ENCODE measurements around the gene PRDM15.
"Not testable (repeated sequence)": the region's sequence is repeated elsewhere in the genome, so short reads cannot be mapped to it uniquely, and the experiment has no call there.

PRDM15 gene

GRCh38 chr21:41806773-41807172, 72.4 kb downstream of the PRDM15 start:
- no peak for DNase-seq (ENCODE audit: low read depth in 2 of 2)

GRCh38 chr21:41805643-41806042, 73.5 kb downstream of the PRDM15 start:
- DNase-seq (ENCODE audit: low read depth in 2 of 2), result no peak

DNA sequence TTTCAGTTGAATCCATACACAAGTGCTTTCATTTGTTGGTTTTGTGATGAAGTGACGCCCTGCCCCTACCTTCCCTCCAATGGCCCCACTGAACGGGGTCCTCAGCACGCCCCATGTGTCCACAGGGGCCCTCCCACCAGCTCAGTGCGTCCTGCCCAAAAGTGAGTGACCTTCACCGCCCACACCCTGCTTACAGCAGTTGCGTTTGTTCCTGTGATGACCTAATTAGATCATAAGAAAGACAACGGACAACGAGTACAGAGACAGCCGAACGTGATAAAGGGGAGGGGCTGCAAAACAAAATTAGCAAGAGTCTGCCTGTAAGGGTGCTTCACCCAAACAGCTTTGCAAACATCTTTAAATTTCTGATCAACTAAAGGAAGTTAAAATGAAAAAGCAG, 74.1 kb downstream of the PRDM15 start:
- no peak for DNase-seq (ENCODE audit: low read depth in 2 of 2)

GRCh38 chr21:41804381-41804780, 74.8 kb downstream of the PRDM15 start:
- DNase-seq (ENCODE audit: low read depth in 2 of 2), result no peak

- no peak for DNase-seq (ENCODE audit: low read depth in 2 of 2)
These were observed 75.8 kb downstream of the PRDM15 start for GRCh38 chr21:41803316-41803715.

GRCh38 chr21:41802684-41803083, 76.5 kb downstream of the PRDM15 start:
- DNase-seq (ENCODE audit: low read depth in 2 of 2), result no peak

DNA sequence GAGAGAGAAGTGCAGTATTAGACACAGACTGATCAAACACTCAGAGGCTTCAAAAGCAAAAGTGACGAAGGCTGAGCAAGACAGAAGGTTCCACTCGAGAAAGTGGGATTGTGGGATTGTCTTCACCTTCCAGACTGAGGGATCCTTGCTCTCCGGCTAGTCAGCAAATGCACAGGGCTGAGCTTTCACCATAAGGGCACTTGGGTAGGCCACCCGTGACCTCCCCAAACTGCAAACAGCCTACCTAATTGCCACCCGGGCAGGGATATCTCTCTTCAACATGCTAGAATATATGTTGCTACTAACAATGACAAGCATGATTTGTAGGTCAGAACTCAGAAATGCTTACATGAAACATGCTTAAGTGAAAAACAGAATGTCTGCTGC, 77.0 kb downstream of the PRDM15 start:
- DNase-seq (ENCODE audit: low read depth in 2 of 2), result no peak

- DNase-seq (ENCODE audit: low read depth in 2 of 2), result no peak
These were observed 77.6 kb downstream of the PRDM15 start for GRCh38 chr21:41801321-41802197.

DNA sequence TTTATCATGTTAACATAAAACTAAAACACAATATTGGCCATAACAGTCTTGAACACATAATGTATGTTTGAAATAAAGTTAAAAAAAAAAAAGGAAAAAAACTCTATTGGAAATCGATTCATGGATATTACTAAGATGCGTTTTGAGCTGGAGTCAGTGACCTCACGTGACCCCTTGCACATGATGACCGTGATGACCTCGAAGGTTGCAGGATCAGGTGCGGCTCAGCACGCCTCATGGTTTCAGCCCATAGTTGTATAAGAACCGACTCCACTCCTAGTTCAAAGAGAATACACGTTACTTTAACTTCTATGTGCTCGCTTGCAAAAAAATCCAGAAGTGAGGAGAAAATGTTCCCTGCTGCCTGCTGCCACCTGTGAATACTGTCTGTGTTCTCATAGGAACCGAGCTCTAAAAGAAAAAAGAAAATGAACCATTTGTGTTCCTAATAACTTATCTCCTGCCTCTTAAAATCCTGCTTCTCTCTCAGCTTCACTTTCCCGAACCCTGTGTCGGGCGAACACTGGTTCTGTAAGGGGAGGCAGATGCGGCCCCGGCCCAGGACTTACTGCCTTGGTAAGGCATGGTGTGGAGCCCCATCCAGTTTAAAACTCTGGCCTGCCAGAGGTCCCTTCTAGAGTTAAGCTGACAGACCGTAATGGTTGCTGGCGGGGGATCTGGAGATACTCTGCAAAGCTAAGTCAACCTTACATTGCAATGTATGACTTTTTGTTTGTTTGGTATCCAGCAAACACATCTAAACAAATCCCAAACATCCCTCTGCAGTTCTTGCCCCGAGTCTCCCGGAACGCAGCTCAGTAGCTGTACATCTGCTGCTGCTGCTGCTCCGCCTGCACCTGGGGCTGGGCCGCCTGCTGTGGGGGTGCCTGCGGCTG, 78.5 kb downstream of the PRDM15 start:
- DNase-seq (ENCODE audit: low read depth in 2 of 2), result no peak

GRCh38 chr21:41799763-41800162, 79.4 kb downstream of the PRDM15 start:
- no peak for DNase-seq (ENCODE audit: low read depth in 2 of 2)

DNA sequence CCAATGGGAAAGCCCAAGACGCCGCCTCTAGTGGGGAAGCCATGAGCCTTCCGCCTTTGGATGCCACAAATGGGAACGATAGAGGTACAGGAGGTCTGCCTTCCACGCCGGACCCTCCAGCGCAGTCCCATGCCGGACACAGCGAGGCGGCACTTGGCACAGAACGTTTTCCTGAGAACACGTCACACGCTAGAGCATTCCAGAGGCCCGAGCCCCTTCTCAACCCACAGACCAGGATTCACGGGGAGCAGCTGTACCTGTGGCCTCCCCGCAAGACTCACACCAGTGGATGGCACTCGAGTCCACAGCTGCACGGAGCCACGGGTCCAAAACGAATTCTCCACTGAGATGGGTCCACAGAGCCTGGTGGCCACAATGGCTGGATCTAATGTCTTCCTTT, 80.8 kb downstream of the PRDM15 start:
- no peak for DNase-seq (ENCODE audit: low read depth in 2 of 2)

DNA sequence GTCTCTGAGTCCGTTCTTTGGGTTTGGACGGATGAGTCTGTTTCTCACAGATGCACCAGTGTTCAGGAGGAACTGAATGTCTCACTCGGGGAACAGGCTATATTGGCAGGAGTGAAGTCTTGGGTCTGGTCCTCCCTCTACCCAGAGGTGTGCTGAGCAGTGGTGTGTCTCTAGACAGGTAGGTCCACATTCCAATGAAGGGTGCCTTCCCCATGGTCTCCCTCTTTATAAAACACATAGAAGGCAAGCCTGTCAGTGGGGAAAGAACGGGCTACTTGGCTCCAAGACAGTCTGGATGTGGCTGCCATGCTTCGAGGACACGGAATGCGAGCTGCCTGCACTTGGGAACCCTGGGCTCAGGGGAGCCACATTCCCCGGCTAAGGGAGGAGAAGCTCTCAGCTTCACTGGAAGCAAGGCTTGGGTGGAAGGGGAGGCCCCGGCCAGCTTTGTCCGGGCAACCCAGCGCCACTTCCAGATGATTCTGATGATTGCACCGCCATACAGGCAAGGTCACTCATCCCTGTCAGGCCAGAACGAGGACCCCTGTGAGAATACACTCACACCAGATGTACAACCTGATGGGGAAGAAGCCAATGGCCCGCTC, 82.6 kb downstream of the PRDM15 start:
- DNase-seq (ENCODE audit: low read depth in 2 of 2), result no peak

DNA sequence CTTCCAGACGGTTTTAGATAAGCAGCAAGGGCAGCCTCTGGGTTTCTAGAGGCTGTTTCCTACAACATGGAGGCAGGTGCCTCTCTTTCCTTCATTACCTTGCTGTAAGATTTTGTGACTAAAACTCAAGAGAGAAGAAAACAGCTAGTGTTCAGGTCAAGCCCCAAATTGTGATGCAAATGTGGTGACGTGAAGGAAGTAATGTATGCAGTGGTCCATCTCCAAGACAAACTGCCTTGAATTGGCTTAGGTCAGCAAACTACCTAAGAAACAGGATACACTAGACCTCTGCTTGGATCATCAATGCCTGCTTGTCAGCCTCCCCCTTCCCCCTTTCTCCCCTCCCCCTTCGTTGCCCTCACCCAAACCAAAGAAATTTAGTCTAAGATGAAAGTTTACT, 83.4 kb downstream of the PRDM15 start:
- DNase-seq (ENCODE audit: low read depth in 2 of 2), result no peak

DNA sequence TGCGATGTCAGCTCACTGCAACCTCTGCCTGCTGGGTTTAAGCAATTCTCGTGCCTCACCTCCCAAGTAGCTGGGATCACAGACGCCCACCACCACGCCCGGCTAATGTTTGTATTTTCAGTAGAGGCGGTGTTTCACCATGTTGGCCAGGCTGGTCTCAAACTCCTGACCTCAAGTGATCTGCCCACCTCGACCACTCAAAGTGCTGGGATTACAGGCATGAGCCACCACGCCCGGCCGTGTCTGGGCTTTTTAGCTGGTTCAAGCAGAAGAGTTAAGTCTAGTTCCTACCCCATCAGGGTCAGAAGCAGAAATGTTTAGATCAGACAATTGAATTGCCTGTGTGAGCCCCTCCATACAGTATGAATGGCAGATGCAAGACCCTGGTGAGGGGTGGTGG, 84.5 kb downstream of the PRDM15 start:
- no peak for DNase-seq (ENCODE audit: low read depth in 2 of 2)

DNA sequence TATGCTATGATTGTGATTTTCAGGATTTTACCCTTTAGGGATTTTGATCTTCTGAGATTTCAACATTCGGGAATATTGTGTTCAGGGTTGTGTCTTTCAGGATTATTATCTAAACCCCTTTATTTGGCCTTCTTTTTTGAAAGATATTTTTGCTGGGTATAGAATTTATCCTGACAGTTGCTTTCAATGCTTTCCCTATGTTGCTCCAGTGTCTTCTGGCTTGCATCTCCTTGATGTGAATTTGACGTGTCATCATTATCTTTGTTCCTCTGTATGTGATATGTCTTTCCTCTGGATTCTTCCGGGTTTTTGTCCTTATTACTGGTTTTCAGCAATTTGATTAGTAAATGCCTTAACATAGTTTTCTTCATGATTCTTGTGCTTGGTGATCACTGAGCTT, 86.4 kb downstream of the PRDM15 start:
- DNase-seq (ENCODE audit: low read depth in 2 of 2), result no peak

- no peak for DNase-seq (ENCODE audit: low read depth in 2 of 2)
These were observed 92.6 kb downstream of the PRDM15 start for GRCh38 chr21:41786509-41786987.

- DNase-seq (ENCODE audit: low read depth in 2 of 2), result not testable (repeated sequence)
These were observed 93.9 kb downstream of the PRDM15 start for GRCh38 chr21:41785262-41785661.

DNA sequence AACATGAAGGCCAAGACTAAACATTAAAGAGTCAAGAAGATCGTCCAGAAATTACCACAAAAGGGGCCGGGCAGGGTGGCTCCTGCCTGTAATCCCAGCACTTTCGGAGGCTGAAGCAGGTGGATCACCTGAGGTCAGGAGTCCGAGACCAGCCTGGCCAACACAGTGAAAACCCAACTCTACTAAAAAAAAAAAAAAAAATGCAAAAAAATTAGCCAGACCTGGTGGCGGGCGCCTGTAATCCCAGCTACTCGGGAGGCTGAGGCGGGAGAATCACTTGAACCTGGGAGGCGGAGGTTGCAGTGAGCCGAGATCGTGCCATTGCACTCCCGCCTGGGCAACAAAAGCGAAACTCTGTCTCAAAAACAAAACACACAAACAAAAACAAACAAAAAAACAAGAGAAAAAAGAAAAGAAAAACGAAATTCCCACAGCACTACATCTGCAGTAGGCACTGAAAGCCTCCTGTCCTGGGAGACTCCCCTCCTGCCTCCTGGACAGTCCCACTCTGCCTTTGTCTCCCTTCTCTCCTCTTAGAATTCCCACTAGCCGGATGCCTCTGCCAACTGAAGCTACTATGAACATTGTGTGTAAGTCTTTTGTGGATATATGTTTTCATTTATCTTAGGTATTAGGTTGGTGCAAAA, 94.6 kb downstream of the PRDM15 start:
- DNase-seq (ENCODE audit: low read depth in 2 of 2), result no peak

DNA sequence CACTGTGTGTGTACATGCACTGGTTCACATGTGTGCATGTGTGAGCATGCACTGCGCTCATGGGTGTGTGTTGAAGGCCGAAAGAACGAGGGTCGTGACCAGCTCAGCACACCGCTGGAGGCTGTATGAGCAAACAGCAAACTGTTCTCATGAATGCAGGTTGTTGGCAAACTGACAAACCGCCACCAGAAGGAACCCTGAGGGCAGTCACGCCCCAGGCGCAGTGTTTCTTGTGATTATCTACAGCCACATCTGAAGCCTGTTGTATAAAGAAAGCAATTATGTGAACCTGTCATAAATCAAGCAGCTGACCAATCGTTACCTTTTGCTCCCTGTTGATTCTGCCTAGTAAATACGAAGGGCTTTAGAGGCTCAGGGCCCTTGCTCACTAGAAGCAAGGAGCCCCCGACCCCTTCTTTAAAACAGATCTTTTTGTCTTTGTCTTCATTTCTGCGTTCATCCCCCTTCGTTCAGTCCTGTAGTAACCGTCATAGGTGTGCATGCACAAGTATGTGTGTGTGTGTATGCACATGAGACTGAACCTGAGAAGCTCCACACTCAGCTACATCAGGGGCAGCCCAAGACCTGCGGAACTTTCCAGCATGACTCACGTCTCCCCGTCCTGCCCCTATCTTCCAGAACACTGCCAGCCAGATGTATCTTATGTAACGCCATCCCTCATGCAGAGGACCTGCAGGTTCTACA, 95.5 kb downstream of the PRDM15 start:
- DNase-seq (ENCODE audit: low read depth in 2 of 2), result no peak

GRCh38 chr21:41781050-41781410, 98.1 kb downstream of the PRDM15 start:
- no peak for DNase-seq (ENCODE audit: low read depth in 2 of 2)

DNA sequence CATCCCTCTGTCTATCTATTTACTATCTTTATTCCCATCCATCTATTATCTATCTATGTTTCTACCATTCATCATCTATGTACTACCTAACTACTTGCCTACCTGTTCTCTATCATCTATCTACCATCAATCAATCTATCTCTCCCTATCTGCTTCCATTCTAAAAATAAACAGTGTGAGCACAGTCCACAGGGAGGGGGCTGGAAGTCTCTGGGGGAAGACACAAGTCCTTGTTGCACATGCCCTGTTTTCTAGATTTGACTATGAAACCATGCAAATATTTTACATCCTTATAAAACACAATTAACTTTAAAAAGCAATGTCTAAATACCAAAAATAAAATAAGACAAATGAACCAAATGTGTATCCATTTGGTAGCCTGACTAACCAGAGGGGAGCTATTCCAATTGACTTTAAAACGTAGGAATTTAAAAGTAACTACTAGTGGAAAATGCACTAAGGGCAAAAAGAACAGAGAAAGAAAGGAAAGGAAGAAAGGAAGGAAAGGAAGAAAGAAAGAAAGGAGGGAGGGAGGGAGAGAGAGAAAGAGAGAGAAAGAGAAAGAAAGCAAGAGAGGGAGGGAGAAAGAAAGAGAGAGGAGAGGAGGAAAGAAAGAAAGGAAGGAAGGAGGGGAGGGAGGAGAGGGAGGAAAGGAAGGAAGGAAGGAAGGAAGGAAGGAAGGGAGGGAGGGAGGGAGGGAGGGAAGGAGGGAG, 98.7 kb downstream of the PRDM15 start:
- DNase-seq (ENCODE audit: low read depth in 2 of 2), result no peak
